ENCODE data around the gene DTNBP1.

The DTNBP1 gene

GRCh38 chr6:15520626-15521203, 142.1 kb downstream of the DTNBP1 start:
- Histone ChIP-seq H3K4me3 (ENCODE audit: low read length in 2 of 2) (no peak overlapping the region), H3K27ac (ENCODE audit: low read length) (no peak overlapping the region), H3K9ac (ENCODE audit: low read length in 2 of 2) (no peak overlapping the region), H3K36me3 (ENCODE audit: control insufficient read depth in 2 of 2, insufficient read depth in 2 of 2, low read length in 2 of 2) (peaks cover 29 to 47% of the 10 kb centered on the region in 2 donors), H3K4me1 (ENCODE audit: control insufficient read depth, insufficient read depth, low read length) (peaks cover 6% of the 10 kb centered on the region), H3K9me3 (ENCODE audit: control insufficient read depth in 2 of 2, low read length in 2 of 2) (no peaks in the 10 kb centered on the region), H3K27me3 (ENCODE audit: control insufficient read depth in 1 of 2, insufficient read depth in 2 of 2, low read length in 2 of 2) (no peaks in the 10 kb centered on the region)

- peaks cover 32 to 47% of the 10 kb centered on the region in 2 donors for H3K36me3 ChIP-seq (ENCODE audit: control insufficient read depth in 2 of 2, insufficient read depth in 2 of 2, low read length in 2 of 2)
Measured at GRCh38 chr6:15519681-15520080, 143.1 kb downstream of the DTNBP1 start.

GRCh38 chr6:15518878-15519277, 143.9 kb downstream of the DTNBP1 start:
- no peaks in the 10 kb centered on the region for H3K9me3 ChIP-seq (ENCODE audit: control insufficient read depth in 2 of 2, low read length in 2 of 2)

More at GRCh38 chr6:15519681-15520080, 143.1 kb downstream of the DTNBP1 start:
- Histone ChIP-seq H3K9ac (ENCODE audit: low read length in 2 of 2) (no peak overlapping the region), H3K27ac (ENCODE audit: low read length) (no peak overlapping the region), H3K9me3 (ENCODE audit: control insufficient read depth in 2 of 2, low read length in 2 of 2) (no peaks in the 10 kb centered on the region), H3K4me3 (ENCODE audit: low read length in 2 of 2) (no peak overlapping the region), H3K4me1 (ENCODE audit: control insufficient read depth, insufficient read depth, low read length) (peaks cover 6% of the 10 kb centered on the region), H3K27me3 (ENCODE audit: control insufficient read depth in 1 of 2, insufficient read depth in 2 of 2, low read length in 2 of 2) (no peaks in the 10 kb centered on the region)

GRCh38 chr6:15518057-15518456, 144.8 kb downstream of the DTNBP1 start:
- Histone ChIP-seq H3K9me3 (ENCODE audit: control insufficient read depth in 2 of 2, low read length in 2 of 2) (no peaks in the 10 kb centered on the region), H3K36me3 (ENCODE audit: control insufficient read depth in 2 of 2, insufficient read depth in 2 of 2, low read length in 2 of 2) (peaks cover 29 to 47% of the 10 kb centered on the region in 2 donors), H3K9ac (ENCODE audit: low read length in 2 of 2) (no peak overlapping the region), H3K4me1 (ENCODE audit: control insufficient read depth, insufficient read depth, low read length) (peaks cover 6% of the 10 kb centered on the region), H3K27ac (ENCODE audit: low read length) (no peak overlapping the region), H3K27me3 (ENCODE audit: control insufficient read depth in 1 of 2, insufficient read depth in 2 of 2, low read length in 2 of 2) (no peaks in the 10 kb centered on the region), H3K4me3 (ENCODE audit: low read length in 2 of 2) (no peak overlapping the region)

More at GRCh38 chr6:15518878-15519277, 143.9 kb downstream of the DTNBP1 start:
- Histone ChIP-seq H3K27ac (ENCODE audit: low read length) (no peak overlapping the region), H3K27me3 (ENCODE audit: control insufficient read depth in 1 of 2, insufficient read depth in 2 of 2, low read length in 2 of 2) (no peaks in the 10 kb centered on the region), H3K4me3 (ENCODE audit: low read length in 2 of 2) (no peak overlapping the region), H3K36me3 (ENCODE audit: control insufficient read depth in 2 of 2, insufficient read depth in 2 of 2, low read length in 2 of 2) (peaks cover 31 to 46% of the 10 kb centered on the region in 2 donors), H3K4me1 (ENCODE audit: control insufficient read depth, insufficient read depth, low read length) (peaks cover 6% of the 10 kb centered on the region), H3K9ac (ENCODE audit: low read length in 2 of 2) (no peak overlapping the region)

- peaks cover 29 to 46% of the 10 kb centered on the region in 2 donors for H3K36me3 ChIP-seq (ENCODE audit: control insufficient read depth in 2 of 2, insufficient read depth in 2 of 2, low read length in 2 of 2)
- no peak overlapping the region for H3K27ac ChIP-seq (ENCODE audit: low read length)
- no peaks in the 10 kb centered on the region for H3K9me3 ChIP-seq (ENCODE audit: control insufficient read depth in 2 of 2, low read length in 2 of 2)
- H3K4me3 ChIP-seq (ENCODE audit: low read length in 2 of 2), result no peak overlapping the region
- no peaks in the 10 kb centered on the region for H3K27me3 ChIP-seq (ENCODE audit: control insufficient read depth in 1 of 2, insufficient read depth in 2 of 2, low read length in 2 of 2)
- H3K4me1 ChIP-seq (ENCODE audit: control insufficient read depth, insufficient read depth, low read length), result peaks cover 6% of the 10 kb centered on the region
- no peak overlapping the region for H3K9ac ChIP-seq (ENCODE audit: low read length in 2 of 2)
Measured at GRCh38 chr6:15517600-15517999, 145.2 kb downstream of the DTNBP1 start.

- H3K36me3 ChIP-seq (ENCODE audit: control insufficient read depth in 2 of 2, insufficient read depth in 2 of 2, low read length in 2 of 2), result peaks cover 30 to 49% of the 10 kb centered on the region in 2 donors
- no peak overlapping the region for H3K4me3 ChIP-seq (ENCODE audit: low read length in 2 of 2)
- no peak overlapping the region for H3K9ac ChIP-seq (ENCODE audit: low read length in 2 of 2)
- no peaks in the 10 kb centered on the region for H3K27me3 ChIP-seq (ENCODE audit: control insufficient read depth in 1 of 2, insufficient read depth in 2 of 2, low read length in 2 of 2)
- H3K9me3 ChIP-seq (ENCODE audit: control insufficient read depth in 2 of 2, low read length in 2 of 2), result no peaks in the 10 kb centered on the region
- H3K4me1 ChIP-seq (ENCODE audit: control insufficient read depth, insufficient read depth, low read length), result peaks cover 1% of the 10 kb centered on the region
- no peak overlapping the region for H3K27ac ChIP-seq (ENCODE audit: low read length)
Measured at GRCh38 chr6:15516923-15517560, 145.8 kb downstream of the DTNBP1 start.

GRCh38 chr6:15516378-15516777, 146.4 kb downstream of the DTNBP1 start:
- H3K27ac ChIP-seq (ENCODE audit: low read length), result no peak overlapping the region
- H3K27me3 ChIP-seq (ENCODE audit: control insufficient read depth in 1 of 2, insufficient read depth in 2 of 2, low read length in 2 of 2), result no peaks in the 10 kb centered on the region
- no peaks in the 10 kb centered on the region for H3K9me3 ChIP-seq (ENCODE audit: control insufficient read depth in 2 of 2, low read length in 2 of 2)
- peaks cover 34 to 51% of the 10 kb centered on the region in 2 donors for H3K36me3 ChIP-seq (ENCODE audit: control insufficient read depth in 2 of 2, insufficient read depth in 2 of 2, low read length in 2 of 2)
- no peak overlapping the region for H3K9ac ChIP-seq (ENCODE audit: low read length in 2 of 2)
- no peaks in the 10 kb centered on the region for H3K4me1 ChIP-seq (ENCODE audit: control insufficient read depth, insufficient read depth, low read length)
- no peak overlapping the region for H3K4me3 ChIP-seq (ENCODE audit: low read length in 2 of 2)

- H3K9me3 ChIP-seq (ENCODE audit: control insufficient read depth in 2 of 2, low read length in 2 of 2), result no peaks in the 10 kb centered on the region
- no peak overlapping the region for H3K4me3 ChIP-seq (ENCODE audit: low read length in 2 of 2)
- H3K27me3 ChIP-seq (ENCODE audit: control insufficient read depth in 1 of 2, insufficient read depth in 2 of 2, low read length in 2 of 2), result no peaks in the 10 kb centered on the region
- H3K36me3 ChIP-seq (ENCODE audit: control insufficient read depth in 2 of 2, insufficient read depth in 2 of 2, low read length in 2 of 2), result peaks cover 38 to 50% of the 10 kb centered on the region in 2 donors
- H3K9ac ChIP-seq (ENCODE audit: low read length in 2 of 2), result no peak overlapping the region
- no peak overlapping the region for H3K27ac ChIP-seq (ENCODE audit: low read length)
- H3K4me1 ChIP-seq (ENCODE audit: control insufficient read depth, insufficient read depth, low read length), result no peaks in the 10 kb centered on the region
Measured at GRCh38 chr6:15515660-15516375, 147.0 kb downstream of the DTNBP1 start.

GRCh38 chr6:15515226-15515625, 147.6 kb downstream of the DTNBP1 start:
- H3K9me3 ChIP-seq (ENCODE audit: control insufficient read depth in 2 of 2, low read length in 2 of 2), result no peaks in the 10 kb centered on the region
- H3K9ac ChIP-seq (ENCODE audit: low read length in 2 of 2), result no peak overlapping the region
- H3K4me3 ChIP-seq (ENCODE audit: low read length in 2 of 2), result no peak overlapping the region
- H3K27me3 ChIP-seq (ENCODE audit: control insufficient read depth in 1 of 2, insufficient read depth in 2 of 2, low read length in 2 of 2), result no peaks in the 10 kb centered on the region
- H3K27ac ChIP-seq (ENCODE audit: low read length), result no peak overlapping the region
- H3K36me3 ChIP-seq (ENCODE audit: control insufficient read depth in 2 of 2, insufficient read depth in 2 of 2, low read length in 2 of 2), result peaks cover 38 to 45% of the 10 kb centered on the region in 2 donors
- no peaks in the 10 kb centered on the region for H3K4me1 ChIP-seq (ENCODE audit: control insufficient read depth, insufficient read depth, low read length)

GRCh38 chr6:15513801-15514711, 148.8 kb downstream of the DTNBP1 start:
- peaks cover 38% of the 10 kb centered on the region in 2 donors for H3K36me3 ChIP-seq (ENCODE audit: control insufficient read depth in 2 of 2, insufficient read depth in 2 of 2, low read length in 2 of 2)

More at GRCh38 chr6:15513801-15514711, 148.8 kb downstream of the DTNBP1 start:
- no peaks in the 10 kb centered on the region for H3K9me3 ChIP-seq (ENCODE audit: control insufficient read depth in 2 of 2, low read length in 2 of 2)
- H3K4me1 ChIP-seq (ENCODE audit: control insufficient read depth, insufficient read depth, low read length), result no peaks in the 10 kb centered on the region
- H3K27ac ChIP-seq (ENCODE audit: low read length), result no peak overlapping the region
- H3K9ac ChIP-seq (ENCODE audit: low read length in 2 of 2), result no peak overlapping the region
- no peak overlapping the region for H3K4me3 ChIP-seq (ENCODE audit: low read length in 2 of 2)
- no peaks in the 10 kb centered on the region for H3K27me3 ChIP-seq (ENCODE audit: control insufficient read depth in 1 of 2, insufficient read depth in 2 of 2, low read length in 2 of 2)

Data from stomach smooth muscle (tissue), 2 donors.